ENCODE measurements around the gene KSR1. TPM values are rescaled to one million over a fixed set of nuclear protein-coding genes. Genes with fewer than 3 reads are reported as not detected.
"Not testable (repeated sequence)": the region's sequence is repeated elsewhere in the genome, so short reads cannot be mapped to it uniquely, and the experiment has no call there.

KSR1 gene
- total and polyA plus RNA-seq, 2 of the 8 experiments (the other 6 are each of a cell fraction or from before 2014, with no cell fraction given), result 14.1 to 34.7 TPM

DNA sequence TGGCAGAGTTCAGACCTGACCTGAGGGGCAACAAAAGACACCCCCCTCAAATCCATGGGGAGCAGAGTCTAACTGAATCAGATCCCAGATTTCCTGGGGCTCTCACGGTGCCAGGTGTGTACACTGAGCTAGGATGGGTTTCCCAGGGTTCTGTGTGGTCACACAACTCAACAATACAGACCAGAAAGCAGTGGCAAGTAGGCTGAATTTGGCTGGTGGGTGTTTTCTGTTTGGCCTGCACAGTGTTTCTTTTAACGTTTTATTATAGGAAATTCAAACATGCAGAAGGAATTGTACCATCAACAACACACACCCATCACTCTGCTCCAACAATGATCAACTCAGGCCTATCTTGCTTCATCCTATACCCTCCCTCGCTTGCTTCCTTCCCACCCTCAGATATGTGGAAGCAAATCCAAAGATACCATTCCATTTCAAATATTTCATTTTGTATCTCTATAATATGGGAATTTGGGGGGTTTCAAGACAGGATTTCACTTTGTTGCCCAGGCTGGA lies 179.8 kb downstream of the KSR1 start:
- FAIRE-seq; POLR2A ChIA-PET (ENCODE audit: partially characterized antibody); H2BK12ac ChIP-seq (ENCODE audit: low read depth, low read length); H3K27me3 ChIP-seq (replicated peaks in 1 of 4; ENCODE audit: control insufficient read depth in 3 of 4, extremely low read depth in 1 of 4, insufficient read depth in 3 of 4, low read length in 3 of 4); H4K20me1 ChIP-seq (replicated peaks in 1 of 2; ENCODE audit: control insufficient read depth in 1 of 2, insufficient read depth in 2 of 2, low read length in 2 of 2); H3K9me3 ChIP-seq (ENCODE audit: insufficient read depth in 2 of 2, low read depth in 1 of 2, low read length in 1 of 2); DNase-seq (ENCODE audit: low read depth in 1 of 2, low spot score in 2 of 2); H2BK120ac ChIP-seq (replicated peaks; ENCODE audit: low read depth, low read length); H3K79me2 ChIP-seq (ENCODE audit: control insufficient read depth in 1 of 2, insufficient read depth in 2 of 2, low read length in 2 of 2); H2AK5ac ChIP-seq (ENCODE audit: low read depth, low read length); H3K79me1 ChIP-seq (ENCODE audit: low read depth, low read length); H4K8ac ChIP-seq (ENCODE audit: extremely low read depth, insufficient read depth, low read length); H3K4ac ChIP-seq (replicated peaks; ENCODE audit: insufficient read length, low read depth, low read length); H3K27ac ChIP-seq (ENCODE audit: low read depth, low read length); H3K9ac ChIP-seq (replicated peaks in 1 of 4; ENCODE audit: extremely low read depth in 1 of 4, low read depth in 3 of 4, low read length in 3 of 4); H3K4me3 ChIP-seq (ENCODE audit: extremely low read depth in 1 of 4, insufficient read depth in 2 of 4, low read depth in 3 of 4, low read length in 4 of 4); H2AFZ ChIP-seq (ENCODE audit: low read length); H3K36me3 ChIP-seq (ENCODE audit: control insufficient read depth in 2 of 4, insufficient read depth in 4 of 4, low read length in 3 of 4); H3K56ac ChIP-seq (replicated peaks; ENCODE audit: insufficient read length, low read depth, low read length); H2BK20ac ChIP-seq (ENCODE audit: low read length); H3K23me2 ChIP-seq (ENCODE audit: low read depth, low read length); H3K23ac ChIP-seq (ENCODE audit: insufficient read length); H2BK15ac ChIP-seq (ENCODE audit: low read length); H2BK5ac ChIP-seq (ENCODE audit: low read depth, low read length); H4K5ac ChIP-seq (ENCODE audit: insufficient read length, low read depth, low read length); H3K4me2 ChIP-seq (ENCODE audit: insufficient read depth in 1 of 2, low read depth in 2 of 2, low read length in 2 of 2); H3K14ac ChIP-seq (ENCODE audit: insufficient read length); H4K91ac ChIP-seq (replicated peaks; ENCODE audit: insufficient read length, low read length); H3K4me1 ChIP-seq (replicated peaks in 1 of 4; ENCODE audit: control insufficient read depth in 3 of 4, insufficient read depth in 4 of 4, low read length in 3 of 4); H3K18ac ChIP-seq (ENCODE audit: extremely low read depth, low read length): not testable (repeated sequence)
- CTCF ChIA-PET (ENCODE audit: partially characterized antibody), result interaction anchor here (0.9 to 6.5 kb wide), 3 partner anchors 15 to 181 kb away, joined by 3 to 65 read pairs (median 3); no protein-coding TSS in a partner anchor
- WGBS, 2 experiments (ENCODE audit: extremely low coverage in 1 of 2, insufficient coverage in 1 of 2, insufficient read length in 1 of 2, insufficient replicate concordance in 2 of 2, low coverage in 1 of 2, low lambda C conversion rate in 2 of 2, missing lambda C conversion rate in 1 of 2), result 86% methylated on average over 3 of the region's 3 CpGs; no CpG with 5 or more reads in 1 of the 2 experiments

DNA sequence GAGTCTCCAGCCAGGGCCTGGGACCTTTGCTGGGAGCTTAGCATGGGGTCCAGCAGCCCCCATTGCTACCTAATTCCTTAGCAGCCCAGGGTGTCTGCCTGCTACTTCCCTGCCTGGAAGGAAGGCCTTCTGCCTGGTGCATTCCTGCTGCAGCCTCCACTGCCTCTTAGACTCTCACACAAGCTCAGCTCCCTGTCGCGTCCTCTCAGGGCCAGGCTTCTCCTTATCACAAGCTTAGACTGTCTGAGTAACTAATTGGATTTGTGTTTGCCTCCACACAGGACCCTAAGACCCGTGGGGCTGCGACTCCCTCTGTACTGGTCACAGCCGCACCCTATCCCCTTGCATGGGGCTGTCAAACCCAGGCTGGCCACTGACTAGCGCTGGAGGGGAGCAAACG lies 181.6 kb downstream of the KSR1 start:
- H3K79me2 ChIP-seq (ENCODE audit: control insufficient read depth in 1 of 2, insufficient read depth in 2 of 2, low read length in 2 of 2); H2BK15ac ChIP-seq (ENCODE audit: low read length); H3K4me1 ChIP-seq (replicated peaks in 1 of 4; ENCODE audit: control insufficient read depth in 3 of 4, insufficient read depth in 4 of 4, low read length in 3 of 4); H3K23ac ChIP-seq (ENCODE audit: insufficient read length); H3K23me2 ChIP-seq (ENCODE audit: low read depth, low read length); H3K36me3 ChIP-seq (ENCODE audit: control insufficient read depth in 2 of 4, insufficient read depth in 4 of 4, low read length in 3 of 4); H2AFZ ChIP-seq (ENCODE audit: low read length); H4K91ac ChIP-seq (replicated peaks; ENCODE audit: insufficient read length, low read length); H4K8ac ChIP-seq (ENCODE audit: extremely low read depth, insufficient read depth, low read length); H2BK12ac ChIP-seq (ENCODE audit: low read depth, low read length); H4K5ac ChIP-seq (ENCODE audit: insufficient read length, low read depth, low read length); H3K4me3 ChIP-seq (ENCODE audit: extremely low read depth in 1 of 4, insufficient read depth in 2 of 4, low read depth in 3 of 4, low read length in 4 of 4); H3K9me3 ChIP-seq (ENCODE audit: insufficient read depth in 2 of 2, low read depth in 1 of 2, low read length in 1 of 2); H2BK5ac ChIP-seq (ENCODE audit: low read depth, low read length); H4K20me1 ChIP-seq (replicated peaks in 1 of 2; ENCODE audit: control insufficient read depth in 1 of 2, insufficient read depth in 2 of 2, low read length in 2 of 2); H3K9ac ChIP-seq (replicated peaks in 1 of 4; ENCODE audit: extremely low read depth in 1 of 4, low read depth in 3 of 4, low read length in 3 of 4); H3K56ac ChIP-seq (replicated peaks; ENCODE audit: insufficient read length, low read depth, low read length); H3K4ac ChIP-seq (replicated peaks; ENCODE audit: insufficient read length, low read depth, low read length); H3K79me1 ChIP-seq (ENCODE audit: low read depth, low read length); H2BK20ac ChIP-seq (ENCODE audit: low read length); FAIRE-seq; H3K27ac ChIP-seq (ENCODE audit: low read depth, low read length); POLR2A ChIA-PET (ENCODE audit: partially characterized antibody); H3K4me2 ChIP-seq (ENCODE audit: insufficient read depth in 1 of 2, low read depth in 2 of 2, low read length in 2 of 2); H2BK120ac ChIP-seq (replicated peaks; ENCODE audit: low read depth, low read length); H3K27me3 ChIP-seq (replicated peaks in 1 of 4; ENCODE audit: control insufficient read depth in 3 of 4, extremely low read depth in 1 of 4, insufficient read depth in 3 of 4, low read length in 3 of 4); H3K14ac ChIP-seq (ENCODE audit: insufficient read length); H2AK5ac ChIP-seq (ENCODE audit: low read depth, low read length); DNase-seq (ENCODE audit: low read depth in 1 of 2, low spot score in 2 of 2); H3K18ac ChIP-seq (ENCODE audit: extremely low read depth, low read length): not testable (repeated sequence)
- CTCF ChIA-PET (ENCODE audit: partially characterized antibody), result interaction anchor here (1.2 to 1.7 kb wide), 2 partner anchors 8 to 28 kb away, joined by 3 to 4 read pairs; no protein-coding TSS in a partner anchor
- WGBS, 2 experiments (ENCODE audit: extremely low coverage in 1 of 2, insufficient coverage in 1 of 2, insufficient read length in 1 of 2, insufficient replicate concordance in 2 of 2, low coverage in 1 of 2, low lambda C conversion rate in 2 of 2, missing lambda C conversion rate in 1 of 2), result 88% methylated on average over 7 of the region's 7 CpGs; no CpG with 5 or more reads in 1 of the 2 experiments

Data from H1 (cell line).